K562 (cell line): ENCODE measurements around the gene HES4. TPM values are rescaled to one million over a fixed set of nuclear protein-coding genes. Genes with fewer than 3 reads are reported as not detected.

ENCODE experiments used
- BRF1 ChIP-seq: IDR thresholded peaks from 3 replicates; pipeline ENCODE4 v1.6.1; 2011; ENCODE audit warnings: borderline replicate concordance, mild to moderate bottlenecking; ENCODE audit not compliant: insufficient read length; ENCODE audit errors: extremely low read depth
- BRF2 ChIP-seq: IDR thresholded peaks from 3 replicates; pipeline ENCODE4 v1.6.1; 2011; ENCODE audit warnings: borderline replicate concordance, mild to moderate bottlenecking; ENCODE audit not compliant: insufficient read length, insufficient read depth
- DMBX1 ChIP-seq: fragments of 250-450 bp; sonication (Bioruptor Pico); IDR thresholded peaks from 2 replicates; pipeline ENCODE4 v1.8.0; 2022; ENCODE audit warnings: inconsistent platforms, mild to moderate bottlenecking, moderate library complexity, borderline replicate concordance
- EHMT2 ChIP-seq: fragments of 450-650 bp; IDR thresholded peaks from 2 replicates; pipeline ENCODE4 v1.6.1; 2018; ENCODE audit warnings: antibody characterized with exemption
- ELK1 ChIP-seq: sonication (generic); formaldehyde crosslinking; IDR thresholded peaks from 2 replicates; pipeline ENCODE4 v1.8.1; 2022; ENCODE audit warnings: missing genetic modification reagents
- HMGXB4 ChIP-seq: sonication (generic); formaldehyde crosslinking; IDR thresholded peaks from 2 replicates; pipeline ENCODE4 v1.8.1; 2023; ENCODE audit warnings: mild to moderate bottlenecking, missing genetic modification reagents
- LCOR ChIP-seq: sonication (generic); formaldehyde crosslinking; IDR thresholded peaks from 2 replicates; pipeline ENCODE4 v1.8.0; 2022; ENCODE audit warnings: mild to moderate bottlenecking, missing genetic modification reagents
- RBBP5 ChIP-seq: fragments of 200-600 bp; sonication (generic); IDR thresholded peaks from 2 replicates; pipeline ENCODE4 v1.6.1; 2012; ENCODE audit warnings: borderline replicate concordance, mild to moderate bottlenecking, low read length, control low read depth, inconsistent platforms; ENCODE audit not compliant: insufficient read depth, poor library complexity, severe bottlenecking
- RBFOX2 ChIP-seq: fragments of 200-400 bp; formaldehyde crosslinking; IDR thresholded peaks from 2 replicates; pipeline ENCODE4 v1.6.1; 2017; ENCODE audit warnings: low read depth, mild to moderate bottlenecking, low read length, moderate library complexity
- RNF2 ChIP-seq: sonication (generic); IDR thresholded peaks from 2 replicates; pipeline ENCODE4 v1.6.1; 2016
- SUPT5H ChIP-seq: fragments of 450-650 bp; IDR thresholded peaks from 2 replicates; pipeline ENCODE4 v1.6.1; 2016
- TAF1 ChIP-seq: IDR thresholded peaks from 2 replicates; pipeline ENCODE4 v1.6.1; 2011; ENCODE audit warnings: mild to moderate bottlenecking, low read length, moderate library complexity; ENCODE audit not compliant: insufficient read depth, control insufficient read depth, severe bottlenecking; ENCODE audit errors: extremely low read depth
- ZBTB1 ChIP-seq: sonication (generic); formaldehyde crosslinking; IDR thresholded peaks from 2 replicates; pipeline ENCODE4 v1.8.1; 2023; ENCODE audit warnings: missing genetic modification reagents, low read depth, mild to moderate bottlenecking, borderline replicate concordance
- ZHX1 ChIP-seq: fragments of 150-350 bp; conservative IDR thresholded peaks from 2 replicates; pipeline ENCODE4 v1.6.1; 2014; ENCODE audit warnings: low read length
- ZNF121 ChIP-seq: sonication (generic); formaldehyde crosslinking; conservative IDR thresholded peaks from 2 replicates; pipeline ENCODE4 v1.8.0; 2022; ENCODE audit warnings: missing genetic modification reagents
- ZNF445 ChIP-seq: fragments of 250-450 bp; sonication (Bioruptor Pico); IDR thresholded peaks from 2 replicates; pipeline ENCODE4 v1.4.0; 2020; ENCODE audit warnings: low read depth, mild to moderate bottlenecking, moderate library complexity
- ZNF507 ChIP-seq: conservative IDR thresholded peaks from 2 replicates; pipeline ENCODE4 v1.6.1; 2017; ENCODE audit warnings: missing genetic modification characterization, missing compliant biosample characterization
- ZNF512 ChIP-seq: IDR thresholded peaks from 2 replicates; pipeline ENCODE4 v1.6.1; 2016; ENCODE audit warnings: missing genetic modification characterization, missing compliant biosample characterization
- ZNF717 ChIP-seq: fragments of 250-450 bp; sonication (Bioruptor Pico); IDR thresholded peaks from 2 replicates; pipeline ENCODE4 v1.5.0; 2021
- polyA plus RNA-seq, 8 experiments: library from polyadenylated mRNA; depleted of rRNA in 4 of 8; stranded (reverse) in 5 of 8; unstranded in 3 of 8; fragments of >200 nt; fragmentation: Nextera tagmentation in 2 of 8; fragmentation: Illumina TruSeq in 1 of 8; extraction: Ambion mirVana in 2 of 8; extraction: Trizol in 1 of 8; gene quantifications; 2 replicates each; pipeline versions ENCODE4 v1.2.1 to v1.2.3, GENCODE V29; 2011 to 2014; ENCODE audit warnings: inconsistent platforms in 1 of 8, missing spikeins in 1 of 8
- total RNA-seq, 7 experiments: library from RNA; depleted of rRNA in 6 of 7; stranded (reverse); fragments of >200 nt in 6 of 7; fragmentation: Illumina TruSeq in 2 of 7; extraction: Trizol in 2 of 7; gene quantifications; 2 replicates each; pipeline versions ENCODE4 v1.2.1 to v1.2.3, GENCODE V29; 2011 to 2021; ENCODE audit warnings: low replicate concordance in 1 of 7

The HES4 gene
- total and polyA plus RNA-seq, 9 of the 15 experiments (the other 6 are each of a cell fraction or from before 2014, with no cell fraction given), result 0.21 to 43.7 (median 5.3) TPM; not detected in 2

- no peak for TF ChIP-seq TAF1
- TF ChIP-seq HMGXB4 (CRISPR knock-in tag), result 0 out of 2 replicates have a peak, but pooled peaks have one; percentile 49
- TF ChIP-seq EHMT2, result no peak
- no peak for TF ChIP-seq ZHX1
- no peak for TF ChIP-seq DMBX1 (CRISPR knock-in tag)
- TF ChIP-seq ELK1 (CRISPR knock-in tag), result no peak
- no peak for TF ChIP-seq BRF2
- TF ChIP-seq ZNF717 (CRISPR knock-in tag), result no peak
- TF ChIP-seq ZBTB1, result peak; percentile 82; the same call in 1 of the 2 replicates
- no peak for TF ChIP-seq ZNF445
- TF ChIP-seq ZNF507, result no peak
- TF ChIP-seq LCOR (CRISPR knock-in tag), result no peak
- TF ChIP-seq ZNF121 (CRISPR knock-in tag), result no peak
- TF ChIP-seq SUPT5H, result no peak
- TF ChIP-seq RBFOX2, result peak; percentile 64
- TF ChIP-seq RNF2, result peak; percentile 57; the same call in 1 of the 2 replicates
- TF ChIP-seq ZNF512 (tag), result no peak
- TF ChIP-seq BRF1, result no peak
- peak; percentile 3 for TF ChIP-seq RBBP5
Observed at GRCh38 chr1:961132-961669, 38.7 kb downstream of the HES4 start (continued).
